ENCODE measurements around the gene CRB3.

CRB3 gene

DNA sequence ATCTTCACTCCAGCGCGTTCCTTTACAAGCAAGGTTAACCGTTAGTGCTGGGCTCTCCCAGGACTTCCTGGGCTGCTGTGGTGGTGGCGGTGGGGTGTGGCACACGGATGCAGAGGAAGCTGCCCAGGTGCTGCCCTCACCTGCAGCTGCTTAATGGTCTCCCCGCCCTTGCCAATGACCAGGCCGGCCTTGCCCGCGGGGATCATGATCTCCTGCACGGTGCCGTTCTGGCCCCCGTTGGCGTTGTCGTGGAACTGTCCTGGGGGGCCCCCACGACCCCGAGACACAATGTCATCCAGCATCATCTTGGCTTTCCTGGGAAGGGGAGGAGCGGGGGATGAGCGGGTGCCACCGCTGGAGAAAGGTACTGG lies 45.5 kb upstream of the CRB3 start:
- DNase-seq = no peak
- Mint-ChIP-seq H3K4me1 (peaks cover 49% of the 10 kb centered on the region), H3K27ac (no peak overlapping the region), H3K27me3 (ENCODE audit: low read depth, poor library complexity) (no peaks in the 10 kb centered on the region), H3K36me3 (ENCODE audit: low read depth) (peaks cover 56% of the 10 kb centered on the region), H3K4me3 (no peak overlapping the region), H3K9me3 (no peaks in the 10 kb centered on the region)
- TF ChIP-seq, protein P1, sequence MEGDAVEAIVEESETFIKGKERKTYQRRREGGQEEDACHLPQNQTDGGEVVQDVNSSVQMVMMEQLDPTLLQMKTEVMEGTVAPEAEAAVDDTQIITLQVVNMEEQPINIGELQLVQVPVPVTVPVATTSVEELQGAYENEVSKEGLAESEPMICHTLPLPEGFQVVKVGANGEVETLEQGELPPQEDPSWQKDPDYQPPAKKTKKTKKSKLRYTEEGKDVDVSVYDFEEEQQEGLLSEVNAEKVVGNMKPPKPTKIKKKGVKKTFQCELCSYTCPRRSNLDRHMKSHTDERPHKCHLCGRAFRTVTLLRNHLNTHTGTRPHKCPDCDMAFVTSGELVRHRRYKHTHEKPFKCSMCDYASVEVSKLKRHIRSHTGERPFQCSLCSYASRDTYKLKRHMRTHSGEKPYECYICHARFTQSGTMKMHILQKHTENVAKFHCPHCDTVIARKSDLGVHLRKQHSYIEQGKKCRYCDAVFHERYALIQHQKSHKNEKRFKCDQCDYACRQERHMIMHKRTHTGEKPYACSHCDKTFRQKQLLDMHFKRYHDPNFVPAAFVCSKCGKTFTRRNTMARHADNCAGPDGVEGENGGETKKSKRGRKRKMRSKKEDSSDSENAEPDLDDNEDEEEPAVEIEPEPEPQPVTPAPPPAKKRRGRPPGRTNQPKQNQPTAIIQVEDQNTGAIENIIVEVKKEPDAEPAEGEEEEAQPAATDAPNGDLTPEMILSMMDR (IDR thresholded peaks at IDR 0.05) = no peak

DNA sequence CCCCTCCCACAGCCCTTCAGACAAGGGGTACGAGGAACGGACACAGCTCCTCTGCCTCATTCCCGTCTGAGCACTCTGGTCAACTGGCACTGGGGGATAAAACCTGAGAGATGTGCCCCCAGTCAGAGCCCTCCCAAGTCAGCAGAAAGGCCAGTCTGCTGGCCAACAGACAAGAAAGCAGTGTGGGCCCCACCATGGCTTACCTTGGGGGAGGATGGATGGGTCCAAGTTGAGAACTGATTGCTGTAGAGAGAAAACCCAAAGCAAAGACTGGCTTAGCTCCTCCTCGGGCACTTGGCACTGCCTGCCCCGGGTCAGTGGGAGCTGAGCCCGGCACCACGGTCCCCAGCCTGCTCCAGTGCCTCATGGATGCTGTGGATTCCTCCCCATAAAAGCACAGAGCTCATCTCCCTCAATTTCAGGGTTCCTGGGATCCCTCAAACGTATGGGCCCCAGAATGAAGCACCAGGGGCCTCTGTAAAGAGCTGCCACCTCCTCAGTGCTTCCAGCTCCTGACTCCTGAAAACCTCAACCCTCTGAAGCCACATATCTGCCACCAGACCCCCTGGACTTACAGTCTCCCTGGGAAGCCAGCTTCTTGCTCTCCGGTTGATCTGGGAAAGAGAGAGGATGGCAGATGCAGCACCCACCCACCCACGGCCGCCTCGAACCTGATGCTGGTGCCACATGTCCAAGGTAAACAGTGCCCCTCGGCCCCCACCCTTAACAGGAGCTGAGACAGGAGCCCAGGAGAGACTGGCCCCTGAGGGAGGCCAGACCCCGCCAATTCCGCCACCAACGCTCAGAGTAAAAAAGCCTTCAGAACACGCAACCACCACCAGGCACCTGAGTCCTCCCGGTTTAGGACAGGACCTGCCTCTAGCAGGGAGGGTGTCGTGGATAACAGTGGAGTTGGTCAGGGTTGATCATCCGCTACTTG lies 42.7 kb upstream of the CRB3 start:
- DNase-seq = no peak
- peak overlapping the region; percentile 95 for H3K4me3 Mint-ChIP-seq
- peaks cover 4% of the 10 kb centered on the region for H3K27me3 Mint-ChIP-seq (ENCODE audit: low read depth, poor library complexity)
- H3K36me3 Mint-ChIP-seq (ENCODE audit: low read depth) = peaks cover 45% of the 10 kb centered on the region
- peaks cover 44% of the 10 kb centered on the region for H3K4me1 Mint-ChIP-seq
- peaks cover 9% of the 10 kb centered on the region for H3K9me3 Mint-ChIP-seq
- peak overlapping the region; percentile 98 for H3K27ac Mint-ChIP-seq
- TF ChIP-seq, protein P1 (IDR thresholded peaks at IDR 0.05) = no peak

DNA sequence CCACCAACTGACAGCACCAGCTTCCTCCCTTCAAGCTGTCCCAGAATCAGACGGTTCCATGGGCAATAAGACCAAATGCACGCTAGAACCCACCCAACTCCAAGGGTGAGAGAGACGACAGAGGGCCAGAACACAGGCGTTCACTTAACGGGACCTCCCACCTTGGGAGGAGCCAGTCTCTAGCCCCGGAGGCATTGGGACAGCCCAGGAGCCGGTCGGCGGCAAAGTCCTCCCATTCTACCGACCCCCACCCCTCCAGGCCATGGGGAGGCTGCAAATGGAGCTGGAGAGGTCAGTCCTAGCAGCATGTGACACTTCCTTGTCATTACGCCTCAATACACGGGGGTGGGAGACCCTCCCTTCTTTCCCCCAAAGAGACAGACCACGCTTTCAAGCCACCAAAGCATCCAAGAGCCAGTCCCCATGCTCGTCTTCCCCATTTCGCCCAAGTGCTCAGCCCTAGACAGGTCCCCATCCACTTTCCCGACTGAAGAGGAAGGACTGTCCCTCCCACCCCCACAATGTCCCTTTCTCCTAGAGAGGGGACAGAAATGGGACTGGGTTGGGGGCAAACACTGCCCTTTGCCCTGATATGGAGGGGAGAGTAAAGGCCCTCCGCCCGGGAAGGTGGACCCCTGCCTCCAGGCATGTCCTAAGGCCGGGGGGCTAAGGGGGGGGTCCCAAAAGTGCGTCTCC lies 40.4 kb upstream of the CRB3 start:
- Mint-ChIP-seq H3K9me3 (peaks cover 9% of the 10 kb centered on the region), H3K4me1 (peaks cover 44% of the 10 kb centered on the region), H3K4me3 (peak overlapping the region; percentile 95), H3K36me3 (ENCODE audit: low read depth) (peaks cover 36% of the 10 kb centered on the region), H3K27ac (peak overlapping the region; percentile 98), H3K27me3 (ENCODE audit: low read depth, poor library complexity) (peaks cover 6% of the 10 kb centered on the region)
- peak; percentile 51 for DNase-seq
- TF ChIP-seq, protein P1 (IDR thresholded peaks at IDR 0.05) = no peak

DNA sequence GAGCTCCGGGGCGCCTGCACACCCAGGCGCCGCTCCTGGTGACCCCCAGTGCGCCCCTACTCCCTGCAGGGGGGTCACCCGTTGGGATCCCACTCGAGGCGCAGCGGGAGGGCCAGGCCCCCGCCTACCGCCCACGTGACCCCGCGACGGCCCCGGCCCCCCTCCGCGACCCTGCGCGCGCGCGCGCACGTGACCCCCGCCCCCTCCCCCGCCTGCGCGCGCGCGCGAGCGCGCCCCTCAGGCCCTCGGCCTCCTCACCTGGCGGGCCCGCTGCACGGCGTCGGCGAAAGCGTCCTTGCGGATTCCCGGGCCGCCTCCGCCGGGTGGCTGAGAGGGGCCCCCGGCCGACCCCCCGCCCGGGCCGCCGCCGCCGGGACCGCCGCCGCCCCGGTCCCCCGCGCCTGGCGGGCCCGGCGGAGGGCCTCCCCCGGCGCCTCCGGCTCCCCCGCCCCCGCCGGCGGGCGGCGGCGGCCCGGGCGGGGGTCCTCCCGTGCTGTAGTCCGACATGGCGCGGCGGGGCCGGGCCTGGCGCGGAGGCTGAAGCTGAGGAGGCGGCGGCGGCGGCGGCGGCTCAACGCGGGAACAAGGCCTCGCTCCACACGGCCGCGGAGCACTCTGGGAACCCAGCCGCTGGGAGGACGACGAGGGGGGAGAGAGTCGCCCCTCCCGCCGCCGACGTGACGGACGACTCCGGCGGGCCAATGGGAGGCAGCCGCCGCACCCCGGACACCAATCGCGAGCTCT lies 39.7 kb upstream of the CRB3 start, which contains the start of gene KHSRP:
Gene KHSRP, minus strand, starts transcription at position 617 of the 744 bp plus-strand sequence. Its CDS starts 110 bp downstream, at position 507.
- H3K9me3 Mint-ChIP-seq = peaks cover 9% of the 10 kb centered on the region
- TF ChIP-seq, protein P1 (IDR thresholded peaks at IDR 0.05) = no peak
- peak within 1 kb of the TSS; percentile 95 for H3K4me3 Mint-ChIP-seq
- peak within 1 kb of the TSS; percentile 98 for H3K27ac Mint-ChIP-seq
- DNase-seq = peak; percentile 44
- H3K27me3 Mint-ChIP-seq (ENCODE audit: low read depth, poor library complexity) = peaks cover 10% of the 10 kb centered on the region
- peaks cover 29% of the 10 kb centered on the region for H3K36me3 Mint-ChIP-seq (ENCODE audit: low read depth)
- peaks cover 44% of the 10 kb centered on the region for H3K4me1 Mint-ChIP-seq

DNA sequence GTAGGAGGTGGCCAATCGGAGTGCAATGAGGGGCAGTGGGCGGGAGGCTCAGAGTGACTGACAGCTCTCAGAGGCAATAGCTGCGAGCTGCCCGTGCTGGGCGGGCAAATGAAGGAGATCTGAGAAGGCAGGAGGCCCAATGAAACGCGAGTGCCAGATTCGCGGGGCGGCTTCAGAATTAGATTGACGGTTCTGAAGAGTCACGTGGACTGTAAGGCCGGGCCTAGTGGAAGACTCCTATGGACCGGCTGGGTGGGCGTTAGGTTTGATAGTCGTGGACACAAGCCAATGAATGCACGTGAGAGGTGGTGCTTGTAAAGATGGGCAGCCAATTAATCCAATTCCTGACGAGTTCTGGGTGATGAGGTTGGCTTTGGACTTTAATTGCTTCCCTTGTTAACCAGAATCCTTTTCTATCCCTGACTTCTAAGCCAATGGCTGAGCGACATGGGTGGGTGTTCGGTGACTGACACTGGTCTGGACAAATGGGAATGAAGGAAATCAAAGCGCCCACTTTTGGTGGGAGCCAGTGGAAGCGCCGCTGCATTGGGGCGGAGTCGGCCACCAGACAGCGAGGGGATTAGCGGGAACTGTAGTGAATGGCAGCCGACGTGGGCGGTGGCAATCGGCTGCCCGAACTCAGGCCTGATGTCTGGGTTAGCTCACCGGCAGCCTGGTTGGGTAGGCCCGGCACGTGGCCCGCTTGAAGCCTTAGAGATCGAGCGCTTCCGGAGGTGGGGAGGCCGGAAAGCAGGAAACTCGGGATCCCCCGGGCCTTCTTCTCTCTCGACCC lies 38.9 kb upstream of the CRB3 start:
- peak; percentile 98 for DNase-seq
- H3K4me3 Mint-ChIP-seq = peak overlapping the region; percentile 72
- peak overlapping the region; percentile 72 for H3K27ac Mint-ChIP-seq

More for the DNA sequence above, 38.9 kb upstream of the CRB3 start:
- peaks cover 17% of the 10 kb centered on the region for H3K27me3 Mint-ChIP-seq (ENCODE audit: low read depth, poor library complexity)
- H3K4me1 Mint-ChIP-seq = peaks cover 38% of the 10 kb centered on the region
- H3K9me3 Mint-ChIP-seq = peaks cover 9% of the 10 kb centered on the region
- TF ChIP-seq, protein P1 (IDR thresholded peaks at IDR 0.05) = no peak
- peaks cover 21% of the 10 kb centered on the region for H3K36me3 Mint-ChIP-seq (ENCODE audit: low read depth)

Data from nephron progenitor cell (in vitro differentiated cells).